ENCODE results near the gene LTA4H.

Gene LTA4H

DNA sequence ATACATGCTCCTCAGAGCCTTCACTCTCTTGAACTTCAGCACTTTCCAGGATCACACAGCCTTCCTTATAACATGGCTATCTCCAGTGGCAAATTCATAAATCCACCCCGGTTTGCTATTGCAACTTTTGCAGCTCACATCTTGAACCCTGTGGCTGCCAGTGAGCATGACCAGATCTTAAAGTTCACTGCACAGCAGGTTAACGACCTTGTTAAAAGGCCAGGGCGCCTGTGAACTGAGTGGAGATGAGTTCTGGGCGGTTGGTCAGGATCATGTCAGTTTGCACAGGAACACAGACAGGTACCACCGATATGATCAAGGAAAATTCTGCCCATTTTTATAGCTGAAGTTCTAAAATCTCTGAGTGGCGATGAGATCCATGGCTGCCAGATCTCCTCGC, 24.7 kb upstream of the LTA4H start:
- FAIRE-seq (no peak), DNase-seq (ENCODE audit: insufficient read length, low spot score) (no peak)

DNA sequence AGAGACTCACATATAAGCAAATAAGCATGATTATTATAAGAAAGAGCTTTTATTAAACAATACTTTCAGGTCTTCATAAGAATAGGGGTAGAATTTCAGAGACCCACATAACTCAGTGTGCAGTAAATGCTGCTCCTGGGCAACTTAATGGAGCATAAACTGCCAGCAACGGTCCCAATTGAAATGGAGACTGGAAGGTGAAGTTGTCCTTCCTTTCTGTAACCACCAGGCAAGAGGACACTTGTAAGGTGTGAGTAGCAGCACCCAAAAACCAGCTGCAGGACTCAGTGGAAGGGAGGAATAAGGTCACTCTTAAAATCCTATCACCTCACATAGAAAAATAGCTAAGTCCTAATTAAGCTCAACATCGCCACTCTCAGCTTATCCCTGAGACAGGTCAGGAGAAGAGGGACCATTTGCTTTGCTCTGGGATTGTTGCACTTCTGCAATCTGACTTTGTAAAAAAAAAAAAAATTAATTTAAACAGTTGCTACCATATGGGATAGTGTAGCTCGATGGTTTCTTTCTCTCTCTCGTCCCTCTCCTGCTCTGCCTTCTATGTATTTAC, 22.7 kb upstream of the LTA4H start:
- DNase-seq (ENCODE audit: insufficient read length, low spot score) (no peak), FAIRE-seq (no peak)

DNA sequence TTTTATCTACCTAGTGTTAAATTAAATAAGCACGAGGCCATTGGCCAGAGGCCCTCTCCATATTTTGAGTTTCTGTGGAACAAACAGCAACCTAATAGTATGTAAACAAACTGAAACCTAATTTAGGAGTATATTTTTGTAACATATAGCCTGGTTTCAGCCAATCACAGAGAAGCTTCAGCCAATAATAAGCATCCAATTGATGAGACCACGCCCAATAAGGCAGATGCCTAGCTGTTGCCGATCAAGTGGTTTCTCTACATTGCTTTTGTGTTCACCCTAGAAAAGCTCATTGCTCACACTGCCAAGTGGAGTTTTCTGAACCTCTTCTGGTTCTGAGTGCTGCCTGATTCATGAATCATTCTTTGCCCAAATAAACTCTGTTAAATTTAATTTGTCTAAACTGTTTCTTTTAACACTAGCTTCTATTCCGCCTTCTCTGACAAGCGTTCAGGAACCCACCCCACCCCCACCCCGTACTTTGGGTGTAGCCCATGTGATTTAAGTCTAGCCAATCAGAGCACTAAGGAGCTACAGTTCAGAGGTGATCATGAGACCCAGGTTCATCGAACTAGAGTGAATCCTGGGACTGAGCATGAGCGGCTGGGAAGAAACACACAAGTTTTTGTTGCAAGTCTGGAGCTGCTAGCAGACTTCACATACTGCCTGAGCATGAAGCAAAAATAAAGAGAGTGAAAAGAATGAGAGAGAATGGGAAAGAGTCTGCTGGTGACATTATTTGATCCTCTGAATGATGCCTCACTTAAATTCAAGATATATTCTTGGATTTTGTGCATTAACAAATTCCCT, 21.5 kb upstream of the LTA4H start:
- FAIRE-seq = no peak
- no peak for DNase-seq (ENCODE audit: insufficient read length, low spot score)

- DNase-seq (ENCODE audit: insufficient read length, low spot score) (no peak), FAIRE-seq (no peak)
Measured at GRCh38 chr12:96054244-96054610, 18.8 kb upstream of the LTA4H start.

DNA sequence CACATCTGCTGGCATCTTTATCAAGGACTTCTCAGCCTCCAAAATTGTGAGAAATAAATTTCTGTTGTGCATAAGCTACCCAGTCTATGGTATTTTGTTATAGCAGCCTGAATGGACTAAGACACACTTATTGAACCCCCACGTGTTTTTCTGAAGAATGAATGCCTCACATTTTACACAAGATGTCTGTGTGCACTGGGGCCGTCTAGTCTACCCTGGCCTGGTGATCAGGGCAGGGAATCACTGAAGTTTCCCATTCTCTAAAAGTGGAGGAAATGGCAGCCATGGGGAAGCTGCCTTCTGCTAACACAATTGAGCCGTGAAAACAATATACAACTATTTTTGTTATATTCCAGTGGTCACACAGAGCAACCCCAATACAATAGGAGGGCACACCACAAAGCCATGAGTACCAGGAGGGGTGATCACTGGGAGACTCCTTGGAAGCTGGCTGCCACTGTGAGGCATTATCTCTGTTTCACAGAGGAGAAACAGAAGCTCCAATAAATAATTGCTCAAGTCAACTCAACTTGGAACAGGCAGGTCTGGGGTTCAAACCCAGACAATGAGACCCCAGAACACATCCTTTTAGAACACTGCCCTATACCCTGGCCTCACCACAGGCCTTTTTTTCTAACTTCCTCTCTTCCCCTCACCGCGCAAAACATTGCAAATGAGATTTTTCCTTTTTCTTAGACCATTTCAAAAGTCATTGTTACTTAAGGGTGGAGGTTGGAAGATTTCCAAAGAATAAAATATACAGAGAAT, 18.3 kb upstream of the LTA4H start:
- no peak for DNase-seq (ENCODE audit: insufficient read length, low spot score)
- FAIRE-seq = no peak

DNA sequence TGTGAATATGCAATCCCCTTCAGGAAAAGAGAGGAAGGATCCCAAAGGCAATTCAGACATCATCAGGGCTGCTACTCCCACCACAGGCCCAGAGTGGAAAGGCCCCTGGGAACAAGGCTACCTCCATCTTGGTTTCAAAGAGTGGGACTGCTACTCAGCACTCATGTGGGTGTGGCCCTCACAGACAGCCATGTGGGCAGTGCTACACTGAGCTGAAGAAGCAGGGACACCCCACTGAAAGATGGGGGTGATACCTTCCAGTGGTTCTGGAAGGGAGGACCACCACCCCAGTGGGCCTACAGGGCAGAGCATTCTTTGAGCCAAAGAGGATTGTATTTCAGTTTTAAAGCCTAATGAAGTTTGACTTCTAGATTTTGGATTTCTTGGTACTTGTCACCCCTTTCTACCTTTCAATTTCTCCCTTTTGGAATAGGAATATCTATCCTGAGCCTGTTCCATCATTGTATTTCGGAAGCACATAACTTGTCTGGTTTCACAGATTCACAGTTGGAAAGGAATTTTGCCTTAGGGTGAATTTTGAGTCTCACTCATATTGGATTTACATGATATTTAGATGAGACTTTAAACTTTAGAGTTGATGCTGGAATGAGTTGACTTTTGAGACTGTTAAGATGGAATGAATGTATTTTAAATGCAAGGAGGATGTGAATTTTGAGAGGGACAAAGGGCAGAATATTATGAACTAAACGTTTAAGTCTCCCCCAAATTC, 16.5 kb upstream of the LTA4H start:
- FAIRE-seq = no peak
- no peak for DNase-seq (ENCODE audit: insufficient read length, low spot score)

DNA sequence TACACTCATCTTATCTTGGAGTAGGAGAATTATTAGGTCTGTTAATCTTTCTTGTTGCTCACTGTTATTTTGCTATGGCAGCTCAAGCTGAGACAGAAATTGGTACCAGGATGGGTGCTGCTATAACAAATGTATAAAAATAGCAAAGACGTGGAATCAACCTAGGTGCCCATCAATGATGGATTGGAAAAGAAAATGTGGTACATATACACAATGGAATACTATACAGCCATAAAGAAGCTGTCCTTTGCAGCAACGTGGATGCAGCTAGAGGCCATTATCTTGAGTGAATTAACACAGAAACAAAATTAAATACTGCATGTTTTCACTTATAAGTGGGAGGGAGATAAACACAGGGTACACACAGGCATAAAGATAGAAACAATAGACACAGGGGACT, 14.8 kb upstream of the LTA4H start:
- DNase-seq (ENCODE audit: insufficient read length, low spot score) = no peak
- FAIRE-seq = no peak

GRCh38 chr12:96049101-96049500, 13.7 kb upstream of the LTA4H start:
- FAIRE-seq (no peak), DNase-seq (ENCODE audit: insufficient read length, low spot score) (no peak)

- DNase-seq (ENCODE audit: insufficient read length, low spot score) = no peak
Measured at GRCh38 chr12:96048393-96048969, 13.1 kb upstream of the LTA4H start.

GRCh38 chr12:96047229-96048211, 12.1 kb upstream of the LTA4H start:
- FAIRE-seq (no peak), DNase-seq (ENCODE audit: insufficient read length, low spot score) (no peak)

More at GRCh38 chr12:96048393-96048969, 13.1 kb upstream of the LTA4H start:
- no peak for FAIRE-seq

DNA sequence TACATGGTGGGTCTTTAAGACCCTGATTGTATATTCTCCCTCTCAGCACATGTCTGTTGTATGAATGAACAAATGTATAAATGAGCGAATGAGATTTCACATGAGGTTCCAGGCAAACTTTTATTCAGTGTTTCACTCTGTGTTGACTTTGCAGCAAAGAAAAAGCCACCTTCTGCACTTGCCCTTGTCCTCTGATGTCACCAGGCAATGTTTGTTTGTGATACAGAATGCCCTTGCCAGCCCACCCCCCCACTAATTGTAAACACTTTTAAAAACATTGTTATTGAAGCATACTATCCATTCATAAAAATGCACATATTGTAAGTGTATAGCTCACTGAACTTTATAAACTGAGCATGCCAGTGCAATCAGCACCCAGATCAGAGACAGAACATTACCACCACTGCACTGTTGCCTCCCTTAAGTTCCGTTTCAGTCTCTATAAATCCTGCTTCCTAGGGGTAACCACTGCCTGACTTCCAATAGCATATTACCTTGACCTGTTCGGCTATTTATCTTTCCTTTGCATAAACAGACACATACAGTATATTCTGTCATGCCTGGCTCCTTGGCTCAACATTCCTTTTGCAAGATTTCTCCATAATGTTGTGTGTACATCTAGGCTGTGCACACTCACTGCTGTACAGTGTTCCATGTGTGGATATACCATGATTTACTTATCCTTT, 11.3 kb upstream of the LTA4H start:
- FAIRE-seq (no peak), DNase-seq (ENCODE audit: insufficient read length, low spot score) (no peak)

DNA sequence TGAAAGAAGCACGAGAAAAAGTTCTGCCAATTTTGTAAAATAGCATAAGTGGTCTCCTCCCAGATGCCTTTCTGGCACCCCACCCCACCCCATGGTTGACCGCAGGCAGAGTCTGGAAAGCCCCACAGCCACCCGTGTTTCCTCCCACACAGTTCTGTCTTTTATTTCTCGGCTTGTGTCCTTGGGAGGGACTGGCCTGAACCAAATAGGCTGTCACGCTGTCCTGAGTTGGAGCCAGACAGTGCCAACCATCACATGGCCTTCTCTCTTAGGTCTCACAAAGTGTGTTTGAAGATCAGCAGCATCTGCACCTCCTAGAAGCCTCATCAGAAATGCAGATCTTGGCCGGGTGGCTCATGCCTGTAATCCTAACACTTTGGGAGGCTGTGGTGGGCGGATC, 10.2 kb upstream of the LTA4H start:
- FAIRE-seq = no peak

DNA sequence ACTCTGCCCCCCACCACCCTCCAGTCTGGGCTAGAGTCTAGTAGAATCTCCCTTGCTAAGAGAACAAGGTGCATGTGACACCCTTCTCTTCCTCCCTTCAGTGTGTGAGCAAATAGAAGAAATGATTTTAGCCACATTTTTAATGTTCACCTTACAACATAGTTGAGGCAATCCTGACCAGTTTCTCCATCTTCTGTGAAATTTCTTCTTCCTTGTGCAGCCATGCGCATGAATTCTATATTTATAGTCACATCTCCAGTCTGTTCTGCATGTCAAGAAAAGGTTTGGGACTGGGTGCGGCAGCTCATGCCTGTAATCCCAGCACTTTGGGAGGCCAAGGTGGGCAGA, 9.5 kb upstream of the LTA4H start:
- DNase-seq (ENCODE audit: insufficient read length, low spot score) = no peak
- FAIRE-seq = no peak

More for the DNA sequence above, 10.2 kb upstream of the LTA4H start:
- DNase-seq (ENCODE audit: insufficient read length, low spot score) = no peak

DNA sequence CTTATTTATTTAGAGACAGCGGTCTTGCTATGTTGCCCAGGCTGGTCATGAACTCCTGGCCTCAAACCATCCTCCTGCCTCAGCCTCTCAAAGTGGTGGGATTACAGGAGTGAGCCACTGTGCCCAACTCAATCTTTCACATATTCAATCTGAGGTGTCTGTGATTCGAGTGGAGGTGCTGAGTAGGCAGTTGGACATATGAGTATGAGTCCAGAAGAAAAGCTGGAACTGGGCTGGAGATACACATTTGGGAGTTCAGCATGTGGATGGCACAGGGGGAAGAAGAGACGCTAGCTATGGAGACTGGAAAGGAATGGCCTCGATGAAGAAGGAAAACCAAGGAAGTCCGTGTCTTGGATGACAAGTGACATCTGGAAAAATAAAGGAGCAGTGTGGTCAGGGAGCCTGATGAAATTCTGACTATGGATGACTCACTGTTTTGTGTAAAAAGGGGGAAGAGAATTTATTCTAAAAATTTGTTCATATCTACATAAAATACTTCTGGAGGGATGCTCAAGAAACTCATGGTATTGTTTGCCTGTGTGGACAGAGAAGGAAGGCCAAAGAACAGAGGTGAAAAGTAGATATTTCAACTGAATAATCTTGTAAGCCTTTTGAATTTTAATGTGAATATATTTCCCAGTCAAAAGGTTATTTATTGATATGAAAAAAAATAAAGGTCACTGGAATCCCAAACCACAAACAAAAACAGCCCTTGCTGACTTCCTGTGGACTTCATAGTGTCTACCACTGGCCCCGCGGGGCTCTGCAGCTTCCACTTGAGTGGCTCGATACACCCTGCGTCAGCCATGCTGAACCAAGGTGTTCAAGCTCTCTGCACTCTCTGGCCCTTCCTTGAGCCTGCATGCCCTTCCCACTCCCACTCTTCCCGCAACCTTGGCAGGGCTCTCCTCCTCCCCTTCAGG, 8.9 kb upstream of the LTA4H start:
- DNase-seq (ENCODE audit: insufficient read length, low spot score) = peak; percentile 37
- no peak for FAIRE-seq

DNA sequence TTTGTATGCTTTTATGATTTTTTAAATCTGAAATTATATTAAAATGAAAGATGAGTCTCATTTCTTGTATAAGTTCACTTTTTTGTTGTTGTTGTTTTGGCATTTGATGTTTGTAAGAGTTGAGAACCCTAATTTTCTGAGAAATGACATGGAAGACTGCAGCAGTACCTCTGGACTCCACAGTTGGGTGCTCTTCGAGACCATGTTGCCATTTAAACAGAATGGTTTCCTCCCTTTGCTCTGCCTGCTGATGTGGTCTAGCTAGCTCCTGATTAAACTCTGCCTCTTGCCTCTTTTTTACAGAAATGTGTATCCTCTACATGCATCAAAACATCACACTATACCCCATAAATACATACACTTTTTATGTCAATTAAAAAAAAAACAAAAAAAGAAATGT, 5.8 kb upstream of the LTA4H start:
- FAIRE-seq (no peak), DNase-seq (ENCODE audit: insufficient read length, low spot score) (no peak)

DNA sequence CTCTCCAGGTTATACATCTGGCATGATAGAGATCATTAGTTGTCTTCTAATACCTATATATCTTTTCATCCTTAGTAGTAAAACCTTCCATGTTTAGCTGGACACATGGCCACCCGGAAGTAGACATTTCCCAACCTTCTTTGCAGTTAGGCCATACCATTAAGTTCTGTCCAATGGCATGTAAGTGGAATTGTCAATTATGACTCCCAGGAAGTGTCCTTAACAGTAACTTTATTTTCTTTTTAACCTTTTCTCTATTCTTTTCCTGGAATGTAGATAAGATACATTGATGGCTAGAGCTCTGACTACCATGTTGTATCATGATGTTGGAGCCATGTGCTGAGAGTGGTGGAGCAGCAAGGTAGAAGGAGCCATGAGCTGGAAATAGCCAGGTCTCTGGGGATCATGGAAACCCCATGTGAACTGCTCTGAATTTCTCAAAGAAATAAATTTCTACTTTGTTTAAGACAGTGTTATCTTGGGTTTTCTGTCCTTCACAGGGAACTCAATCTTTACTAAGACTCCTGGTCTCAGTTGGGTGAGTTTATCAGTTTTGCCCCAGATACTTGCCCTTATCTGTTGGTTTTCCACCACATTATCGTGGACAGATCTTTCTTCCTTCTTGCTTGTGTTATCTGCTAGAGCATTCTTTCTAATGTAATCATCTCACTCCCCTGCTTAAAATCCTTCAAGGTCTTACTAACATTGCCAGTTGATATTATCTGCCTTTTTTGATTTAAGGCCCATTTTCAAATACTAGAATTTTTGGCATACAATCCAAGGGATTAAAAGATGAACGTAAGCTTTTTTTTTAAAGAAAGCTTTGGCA, 5.1 kb upstream of the LTA4H start:
- FAIRE-seq (no peak), DNase-seq (ENCODE audit: insufficient read length, low spot score) (no peak)

DNA sequence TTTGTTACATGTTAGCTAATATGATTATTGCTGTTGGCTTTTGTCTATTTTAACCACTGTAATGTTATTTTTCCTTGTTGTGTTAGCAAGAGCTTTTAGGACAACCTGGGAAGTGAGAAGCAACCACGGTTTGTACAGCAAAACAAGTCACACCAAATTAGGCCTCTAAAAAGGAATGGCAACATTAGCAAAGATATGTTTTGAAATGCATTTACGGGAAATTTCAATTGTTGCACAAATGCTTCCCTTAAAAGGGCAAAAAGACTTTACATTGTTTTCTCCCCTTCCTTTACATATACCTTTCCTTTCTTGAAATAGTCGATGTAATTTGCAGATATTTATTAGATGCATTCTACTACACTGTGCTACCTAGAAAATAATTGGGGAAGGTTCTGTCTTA, 4.1 kb upstream of the LTA4H start:
- no peak for FAIRE-seq
- DNase-seq (ENCODE audit: insufficient read length, low spot score) = no peak
